GM10266 (cell line): ENCODE data around the gene RFFL.

Experiments
- DNase-seq: peaks from one replicate; pipeline ENCODE4 v3.0.0; 2012; ENCODE audit errors: extremely low spot score
- TF ChIP-seq, protein P1 (sequence below): IDR thresholded peaks from 2 replicates; pipeline ENCODE4 v1.5.1; 2012; ENCODE audit warnings: mild to moderate bottlenecking, low read depth; ENCODE audit not compliant: control insufficient read depth, insufficient read depth; ENCODE audit errors: missing control alignments

Gene RFFL

DNA sequence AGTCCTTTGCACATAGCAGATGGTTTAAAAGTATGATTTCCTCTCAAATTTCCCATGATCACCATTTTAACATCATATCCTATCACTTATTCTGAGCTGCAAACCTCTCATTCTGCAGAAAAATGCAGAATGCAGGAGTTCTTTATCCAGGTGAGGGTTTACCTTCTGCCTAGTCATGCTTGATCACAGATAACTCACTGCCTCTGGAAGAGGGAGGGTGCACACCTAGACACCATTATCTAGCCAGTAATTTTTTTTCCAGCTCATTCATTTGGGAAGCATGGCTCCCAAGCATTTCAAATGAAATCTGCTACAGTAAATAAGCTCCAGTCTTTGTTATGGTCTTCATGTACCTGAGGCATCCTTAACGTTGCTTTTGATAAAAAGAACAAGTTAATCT, 38.0 kb downstream of the RFFL start:
- DNase-seq = no peak
- TF ChIP-seq, protein P1, sequence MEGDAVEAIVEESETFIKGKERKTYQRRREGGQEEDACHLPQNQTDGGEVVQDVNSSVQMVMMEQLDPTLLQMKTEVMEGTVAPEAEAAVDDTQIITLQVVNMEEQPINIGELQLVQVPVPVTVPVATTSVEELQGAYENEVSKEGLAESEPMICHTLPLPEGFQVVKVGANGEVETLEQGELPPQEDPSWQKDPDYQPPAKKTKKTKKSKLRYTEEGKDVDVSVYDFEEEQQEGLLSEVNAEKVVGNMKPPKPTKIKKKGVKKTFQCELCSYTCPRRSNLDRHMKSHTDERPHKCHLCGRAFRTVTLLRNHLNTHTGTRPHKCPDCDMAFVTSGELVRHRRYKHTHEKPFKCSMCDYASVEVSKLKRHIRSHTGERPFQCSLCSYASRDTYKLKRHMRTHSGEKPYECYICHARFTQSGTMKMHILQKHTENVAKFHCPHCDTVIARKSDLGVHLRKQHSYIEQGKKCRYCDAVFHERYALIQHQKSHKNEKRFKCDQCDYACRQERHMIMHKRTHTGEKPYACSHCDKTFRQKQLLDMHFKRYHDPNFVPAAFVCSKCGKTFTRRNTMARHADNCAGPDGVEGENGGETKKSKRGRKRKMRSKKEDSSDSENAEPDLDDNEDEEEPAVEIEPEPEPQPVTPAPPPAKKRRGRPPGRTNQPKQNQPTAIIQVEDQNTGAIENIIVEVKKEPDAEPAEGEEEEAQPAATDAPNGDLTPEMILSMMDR = no peak

DNA sequence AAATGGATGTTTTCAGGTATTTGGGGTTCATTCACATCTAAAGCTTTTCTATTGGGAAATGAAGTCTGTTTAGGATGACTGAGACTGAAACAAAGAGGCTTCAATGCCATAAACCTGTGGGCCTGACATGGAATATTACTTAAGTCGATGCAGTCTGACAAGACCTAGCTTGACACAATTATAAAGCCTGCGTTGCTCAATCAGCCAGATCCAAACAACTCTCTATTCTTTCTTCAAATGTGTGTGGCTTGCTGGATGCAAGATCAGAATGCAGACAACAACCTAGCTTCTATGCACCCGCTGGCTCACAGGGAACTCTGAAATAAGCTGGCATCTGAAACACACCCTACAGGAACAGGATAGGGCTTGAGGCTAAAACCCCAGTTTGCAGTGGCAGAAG, 40.0 kb downstream of the RFFL start:
- no peak for DNase-seq
- TF ChIP-seq, protein P1 = no peak

DNA sequence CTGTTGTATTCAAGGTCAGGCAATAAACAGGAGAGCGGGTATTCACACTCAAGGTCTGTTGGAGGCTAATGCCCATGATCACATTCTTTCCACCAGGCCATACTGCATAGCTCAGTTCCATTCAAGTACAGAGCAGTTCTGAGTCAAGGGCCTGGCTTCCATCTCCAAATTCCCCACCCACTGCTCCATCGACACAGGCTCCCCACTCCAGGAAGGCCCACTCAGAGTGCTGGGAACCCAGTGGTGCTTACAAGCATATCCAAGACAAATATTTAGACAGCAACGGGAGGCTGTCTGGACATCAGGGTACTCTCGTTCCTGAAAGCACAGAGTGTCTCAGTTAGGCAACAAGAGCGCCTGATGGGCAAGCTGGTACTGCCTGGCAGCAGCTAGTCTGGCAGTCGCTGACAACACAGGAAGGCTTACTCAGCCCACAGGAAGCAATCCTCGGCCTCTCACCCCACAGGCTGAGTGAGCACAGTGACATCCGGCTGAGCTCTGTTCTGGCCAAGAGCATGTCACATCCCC, 40.9 kb downstream of the RFFL start:
- DNase-seq = peak; percentile 41
- TF ChIP-seq, protein P1 = no peak

DNA sequence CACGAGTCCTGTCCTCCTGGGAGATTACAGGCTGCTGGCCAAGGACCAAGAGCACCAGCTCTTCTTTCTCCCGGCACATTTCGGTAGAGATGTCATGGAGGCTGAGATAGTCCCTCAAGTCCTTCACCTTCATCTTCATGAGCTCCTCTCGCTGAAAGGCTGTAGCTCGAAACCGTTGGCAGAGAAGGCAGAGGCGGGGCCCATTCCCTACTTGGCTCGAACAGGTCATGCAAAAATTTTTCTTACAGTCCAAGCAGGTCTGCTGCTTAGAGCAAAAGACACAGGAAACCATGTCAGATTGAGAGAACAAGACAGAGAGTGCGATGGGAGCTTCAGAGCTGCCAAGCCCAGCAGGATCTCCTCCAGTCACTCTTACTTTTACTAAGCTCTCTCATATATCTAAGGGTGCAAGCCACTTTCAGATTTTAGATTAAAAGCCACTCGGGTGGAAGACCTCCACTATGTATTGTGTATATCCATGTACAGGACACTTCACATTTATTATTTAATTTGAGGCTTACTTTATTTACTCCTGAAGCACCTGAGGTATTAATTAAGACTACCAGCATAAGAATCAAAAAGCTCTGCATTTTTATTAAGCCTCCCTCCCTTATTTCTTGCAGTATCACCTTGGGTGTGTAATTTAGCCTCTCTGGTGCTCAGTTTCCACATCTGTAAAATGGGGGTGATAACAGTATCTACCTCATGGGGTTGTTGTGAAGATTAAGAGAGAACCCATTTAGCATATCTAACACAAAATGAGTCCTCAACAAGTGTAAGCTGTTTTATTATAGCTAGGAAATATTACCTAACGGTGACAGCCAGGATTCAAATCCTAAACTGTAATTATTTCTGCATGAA, 41.8 kb downstream of the RFFL start:
- TF ChIP-seq, protein P1 = no peak
- no peak for DNase-seq

DNA sequence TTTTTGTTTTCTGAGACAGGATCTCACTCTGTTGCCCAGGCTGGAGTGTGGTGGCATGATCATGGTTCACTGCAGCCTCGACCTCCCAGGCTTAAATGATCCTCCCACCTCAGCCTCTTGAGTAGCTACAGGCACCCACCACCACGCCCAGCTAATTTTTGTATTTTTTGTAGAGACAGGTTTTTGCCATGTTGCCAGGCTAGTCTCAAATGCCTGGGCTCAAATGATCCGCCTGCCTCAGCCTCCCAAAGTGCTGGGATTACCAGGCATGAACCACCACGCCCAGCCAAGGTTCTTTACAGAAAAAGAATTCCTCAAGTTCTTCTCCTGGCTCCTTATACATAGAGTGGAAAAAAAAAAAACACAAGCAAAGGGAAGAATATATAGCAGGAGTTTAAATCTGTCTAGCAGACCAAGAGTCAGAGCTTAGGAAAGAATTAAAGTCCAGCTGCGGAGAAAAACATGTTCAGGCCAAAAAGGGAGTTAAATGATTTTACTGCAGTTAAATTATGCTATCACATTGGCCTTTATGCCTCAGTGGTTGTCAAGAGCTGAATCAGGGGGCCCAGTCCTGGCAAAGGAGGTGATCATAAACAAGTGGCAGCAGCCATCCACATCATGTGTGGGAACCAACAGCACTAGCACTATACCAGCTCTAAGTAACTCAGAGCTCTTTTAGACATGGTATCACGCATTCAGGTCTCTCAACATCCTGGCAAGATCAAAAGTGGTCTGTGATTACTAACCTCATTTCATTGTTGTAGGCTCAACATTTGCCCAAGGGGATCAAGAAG, 43.9 kb downstream of the RFFL start:
- TF ChIP-seq, protein P1 = no peak
- no peak for DNase-seq

DNA sequence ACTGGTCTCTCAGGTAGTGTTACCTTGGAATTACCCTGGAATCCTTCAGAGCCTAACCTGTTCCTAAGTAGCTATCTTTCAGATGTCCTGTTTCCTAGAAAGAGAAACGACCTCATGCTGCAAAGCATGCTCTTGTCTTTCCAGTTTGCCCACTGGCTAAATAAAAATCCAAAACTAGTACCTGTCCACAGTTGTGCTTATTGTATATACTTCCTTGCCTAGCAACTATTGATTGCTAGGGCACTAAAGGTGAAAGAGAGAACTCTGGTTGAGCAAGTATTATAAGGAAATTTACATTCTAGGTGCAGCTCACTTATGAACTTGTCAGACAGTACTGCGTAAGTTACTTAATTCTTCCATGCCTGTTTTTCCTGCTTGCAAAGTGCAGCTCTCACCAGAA, 44.7 kb downstream of the RFFL start:
- no peak for DNase-seq
- TF ChIP-seq, protein P1 = no peak

DNA sequence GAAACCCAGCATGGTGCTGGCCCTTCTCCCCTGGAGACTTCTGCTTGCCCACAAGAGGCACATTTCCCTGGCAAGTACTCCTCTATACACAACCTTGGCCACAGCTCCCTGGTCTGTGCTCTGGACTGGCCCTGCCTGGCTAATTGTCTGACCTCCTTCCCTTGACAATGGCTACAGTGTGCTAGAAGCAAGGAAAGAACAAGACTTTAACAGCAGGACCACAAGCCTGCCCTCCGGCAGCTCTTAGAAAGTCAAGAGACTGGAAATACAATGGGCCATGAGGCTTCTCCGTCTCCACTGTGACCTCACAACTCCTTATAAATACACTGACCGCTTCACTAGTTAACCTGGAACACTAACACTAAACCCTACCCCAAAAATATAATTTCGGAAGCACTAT, 46.5 kb downstream of the RFFL start:
- no peak for DNase-seq
- TF ChIP-seq, protein P1 = no peak
